Posterior cingulate gyrus (tissue), 11 donors: Measurements from ENCODE around the gene TRIM17.
A peak's percentile ranks its signal among the peaks of the same experiment; 100 is the strongest.
"Not testable (repeated sequence)": the region's sequence is repeated elsewhere in the genome, so short reads cannot be mapped to it uniquely, and the experiment has no call there.

Experiments used
- DNase-seq, 10 donors: peaks; one replicate each; pipeline versions ENCODE4 v3.0.0 to v3.0.0-alpha.2; 2020 to 2021; ENCODE audit warnings: mixed read lengths in 3 of 10
- intact Hi-C: fragments of 100-400 bp; cut with DNase I; formaldehyde crosslinking; loops from one replicate; pipeline ENCODE4 v1.15.1; 2023

Gene TRIM17

DNA sequence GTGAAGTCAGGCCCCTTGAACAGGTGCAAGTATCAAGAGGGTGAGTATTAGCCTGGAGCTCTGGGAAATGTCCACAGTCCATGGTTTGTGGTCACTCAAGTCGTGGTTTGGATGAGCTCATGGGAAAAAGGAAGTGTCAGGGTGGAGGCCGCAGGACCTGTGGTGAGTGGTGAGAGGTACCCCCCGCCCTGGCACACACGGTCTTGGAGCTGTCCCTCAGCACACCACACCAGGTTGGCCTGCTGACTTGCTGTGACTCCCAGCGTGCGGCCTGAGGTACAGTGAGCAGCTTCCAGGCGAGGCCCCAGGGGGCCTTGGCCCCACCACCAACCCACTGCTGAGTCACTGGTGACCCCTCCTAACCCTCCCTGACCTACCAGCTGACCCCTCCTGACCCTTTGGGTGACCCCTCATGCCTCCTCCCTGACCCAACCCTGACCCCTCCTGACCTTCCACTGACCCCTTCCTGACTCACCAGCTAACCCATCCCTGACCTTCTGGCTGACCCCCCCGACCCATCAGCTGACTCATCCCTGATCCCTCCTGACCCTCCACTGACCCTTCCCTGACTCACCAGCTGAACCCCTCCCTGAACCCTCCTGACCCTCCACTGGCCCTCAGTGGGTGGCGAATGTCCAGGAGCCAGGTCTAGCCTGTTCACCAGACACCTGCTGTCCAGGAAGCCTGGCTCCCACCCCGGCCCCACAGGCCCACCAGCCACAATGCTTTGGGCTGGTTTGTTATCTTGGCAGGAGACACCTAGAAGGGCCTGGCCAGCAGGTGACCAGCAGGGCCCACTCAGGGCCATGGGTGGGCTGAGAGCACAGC lies 35.7 kb upstream of the TRIM17 start:
- DNase-seq: no peak
- intact Hi-C loops: no loop called here

DNA sequence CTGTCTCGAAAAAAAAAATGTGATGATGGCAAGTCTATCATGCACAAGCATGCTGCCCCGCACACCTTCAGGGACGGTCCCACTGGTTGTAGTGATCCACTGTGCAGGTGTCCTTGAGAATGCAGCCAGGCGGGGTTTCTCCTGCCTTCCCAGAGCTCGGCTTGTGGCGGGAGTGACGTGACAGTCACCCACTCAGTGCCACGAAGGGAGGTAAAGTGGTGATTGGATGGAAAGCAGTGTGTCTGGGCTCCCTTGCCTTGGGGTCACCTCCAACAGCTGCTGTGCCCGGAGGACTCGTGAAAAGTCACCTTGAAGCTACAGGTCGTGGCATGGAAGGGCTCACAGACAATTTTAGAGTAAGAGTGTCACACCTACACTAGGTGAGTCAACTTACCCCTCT lies 33.5 kb upstream of the TRIM17 start:
- intact Hi-C loops: no loop called here
- no peak for DNase-seq

DNA sequence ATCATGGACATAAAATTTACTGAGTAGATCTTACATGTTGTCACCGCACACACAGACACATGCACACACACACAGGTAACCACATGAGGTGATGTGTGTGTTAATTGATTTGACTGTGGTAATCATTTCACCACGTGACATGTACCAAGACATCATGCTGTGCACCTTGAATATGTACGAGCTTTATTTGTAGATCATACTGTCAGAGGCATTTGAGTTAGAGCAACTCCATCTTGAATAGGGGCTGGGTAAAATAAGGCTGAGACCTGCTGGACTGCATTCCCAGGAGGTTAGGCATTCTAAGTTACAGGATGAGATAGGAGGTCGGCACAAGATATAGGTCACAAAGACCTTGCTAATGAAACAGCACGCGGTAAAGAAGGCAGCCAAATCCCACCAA lies 31.7 kb upstream of the TRIM17 start:
- no peak for DNase-seq
- intact Hi-C loops: no loop called here

DNA sequence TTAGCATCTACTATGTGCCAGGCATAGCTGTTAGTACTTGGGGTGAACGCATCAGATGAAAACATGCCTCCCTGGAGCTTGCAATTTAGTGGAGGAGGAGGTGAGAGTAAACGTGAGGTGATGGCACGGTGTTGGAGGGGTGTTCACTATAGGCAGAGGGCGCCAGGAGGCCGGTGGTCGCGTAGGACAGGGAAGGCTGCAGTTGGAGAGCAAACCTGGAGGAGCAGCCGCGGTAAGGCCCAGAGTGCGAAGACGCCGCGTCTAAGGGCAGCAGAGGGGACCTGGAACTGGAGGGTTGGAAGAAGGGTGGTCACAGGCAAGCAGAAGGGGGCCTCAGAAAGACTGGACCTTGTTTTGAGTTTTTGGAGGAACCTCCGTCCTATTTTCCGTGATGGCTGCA lies 30.2 kb upstream of the TRIM17 start:
- intact Hi-C loops: no loop called here
- DNase-seq: no peak

- intact Hi-C loops: no loop called here
- peak in 7 of 10 donors; percentile 23 to 90 (median 44) for DNase-seq
Measured at GRCh38 chr1:228445843-228446650, 29.4 kb upstream of the TRIM17 start.

DNA sequence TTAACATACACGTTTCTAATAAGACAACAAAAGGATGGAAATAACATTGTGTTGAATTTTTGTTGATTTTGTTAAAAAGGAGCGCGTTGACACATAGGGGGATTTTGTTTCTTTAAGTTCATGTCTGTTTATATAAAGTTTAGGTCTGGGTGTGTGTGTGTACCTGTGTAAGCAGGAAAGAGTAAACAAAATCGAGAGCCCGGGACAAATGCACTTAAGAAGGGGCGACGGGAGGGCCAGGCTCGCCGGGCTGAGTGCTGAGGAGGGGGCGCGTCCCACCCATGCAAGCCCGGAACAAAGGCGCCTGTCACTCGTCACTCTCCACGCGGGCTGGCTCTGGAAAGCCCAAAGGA lies 28.8 kb upstream of the TRIM17 start:
- intact Hi-C loops: no loop called here
- DNase-seq: no peak

- no peak for DNase-seq
- intact Hi-C loops: no loop called here
Measured at GRCh38 chr1:228443395-228443794, 26.7 kb upstream of the TRIM17 start.

GRCh38 chr1:228440761-228441500 lies 24.3 kb upstream of the TRIM17 start:
- no peak for DNase-seq
- intact Hi-C loops: no loop called here

DNA sequence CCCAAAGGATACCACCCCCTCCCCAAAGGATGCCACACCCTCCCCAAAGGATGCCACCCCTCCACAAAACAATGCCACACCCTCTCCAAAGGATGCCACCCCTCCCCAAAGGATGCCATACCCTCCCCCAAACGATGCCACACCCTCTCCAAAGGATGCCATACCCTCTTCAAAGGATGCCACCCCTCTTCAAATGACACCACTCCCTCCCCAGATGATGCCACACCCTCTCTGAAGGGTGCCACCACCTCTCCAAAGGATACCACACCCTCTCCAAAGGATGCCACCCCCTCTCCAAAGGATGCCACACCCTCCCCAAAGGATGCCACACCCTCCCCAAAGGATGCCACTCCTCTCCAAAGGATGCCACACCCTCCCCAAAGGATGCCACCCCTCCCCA lies 21.6 kb upstream of the TRIM17 start:
- intact Hi-C loops: no loop called here

GRCh38 chr1:228437424-228437962 lies 20.8 kb upstream of the TRIM17 start:
- DNase-seq: peak in 1 of 10 donors; percentile 38
- intact Hi-C loops: no loop called here

More for the DNA sequence above, 21.6 kb upstream of the TRIM17 start:
- DNase-seq: no peak

GRCh38 chr1:228434689-228435088 lies 18.0 kb upstream of the TRIM17 start:
- no peak for DNase-seq
- intact Hi-C loops: no loop called here

- peak in 1 of 10 donors; percentile 11 for DNase-seq
- intact Hi-C loops: not testable (repeated sequence)
Measured at GRCh38 chr1:228433337-228434053, 16.8 kb upstream of the TRIM17 start.

GRCh38 chr1:228430243-228430642 lies 13.6 kb upstream of the TRIM17 start:
- intact Hi-C loops: no loop called here
- DNase-seq: peak in 2 of 10 donors; percentile 50 to 67

- DNase-seq: no peak
- intact Hi-C loops: no loop called here
Measured at GRCh38 chr1:228429698-228430097, 13.0 kb upstream of the TRIM17 start.

- intact Hi-C loops: no loop called here
- DNase-seq: peak in 2 of 10 donors; percentile 37 to 64
Measured at GRCh38 chr1:228429007-228429406, 12.3 kb upstream of the TRIM17 start.

- peak in 1 of 10 donors; percentile 18 for DNase-seq
- intact Hi-C loops: no loop called here
Measured at GRCh38 chr1:228428412-228428811, 11.8 kb upstream of the TRIM17 start.

- DNase-seq: peak in 2 of 10 donors; percentile 12 to 33
- intact Hi-C loops: no loop called here
Measured at GRCh38 chr1:228426518-228427175, 10.0 kb upstream of the TRIM17 start.

GRCh38 chr1:228424685-228425660 lies 8.3 kb upstream of the TRIM17 start:
- intact Hi-C loops: no loop called here
- peak in 2 of 10 donors; percentile 58 to 68 for DNase-seq
